Skeletal muscle tissue (tissue), 4 donors: ENCODE data around the gene SH2D4B. TPM values are rescaled to one million over a fixed set of nuclear protein-coding genes. Genes with fewer than 3 reads are reported as not detected.

Experiments
- H3K27ac ChIP-seq: one replicate; pipeline ENCODE4 v1.7.0; 2013; ENCODE audit warnings: mild to moderate bottlenecking, low read depth, low read length, inconsistent platforms
- H3K27me3 ChIP-seq, 3 donors: one replicate each; pipeline ENCODE4 v1.7.0; 2013; ENCODE audit warnings: low read length in 3 of 3; ENCODE audit not compliant: control insufficient read depth in 3 of 3, insufficient read depth in 3 of 3
- H3K36me3 ChIP-seq, 3 donors: one replicate each; pipeline ENCODE4 v1.7.0; 2013; ENCODE audit warnings: low read length in 3 of 3; ENCODE audit not compliant: control insufficient read depth in 3 of 3, insufficient read depth in 3 of 3
- H3K4me1 ChIP-seq, 3 donors: one replicate each; pipeline ENCODE4 v1.7.0; 2013; ENCODE audit warnings: low read length in 3 of 3, mild to moderate bottlenecking in 3 of 3; ENCODE audit not compliant: control insufficient read depth in 3 of 3, insufficient read depth in 3 of 3
- H3K4me3 ChIP-seq, 3 donors: one replicate each; pipeline ENCODE4 v1.7.0; 2013; ENCODE audit warnings: low read length in 3 of 3
- H3K9ac ChIP-seq, 3 donors: one replicate each; pipeline ENCODE4 v1.7.0; 2013; ENCODE audit warnings: low read length in 3 of 3, mild to moderate bottlenecking in 3 of 3, moderate library complexity in 2 of 3, low read depth in 1 of 3
- H3K9me3 ChIP-seq, 3 donors: one replicate each; pipeline ENCODE4 v1.7.0; 2013; ENCODE audit warnings: low read length in 3 of 3; ENCODE audit not compliant: control insufficient read depth in 3 of 3
- total RNA-seq: library from RNA; depleted of rRNA; stranded (reverse); fragments of >200 nt; gene quantifications from one replicate; pipeline ENCODE4 v1.2.3, GENCODE V29; 2014
- donor health status: Osteomylitis.

Gene SH2D4B
- total RNA-seq, 1 donor from 2014 or later = under 0.01 TPM

DNA sequence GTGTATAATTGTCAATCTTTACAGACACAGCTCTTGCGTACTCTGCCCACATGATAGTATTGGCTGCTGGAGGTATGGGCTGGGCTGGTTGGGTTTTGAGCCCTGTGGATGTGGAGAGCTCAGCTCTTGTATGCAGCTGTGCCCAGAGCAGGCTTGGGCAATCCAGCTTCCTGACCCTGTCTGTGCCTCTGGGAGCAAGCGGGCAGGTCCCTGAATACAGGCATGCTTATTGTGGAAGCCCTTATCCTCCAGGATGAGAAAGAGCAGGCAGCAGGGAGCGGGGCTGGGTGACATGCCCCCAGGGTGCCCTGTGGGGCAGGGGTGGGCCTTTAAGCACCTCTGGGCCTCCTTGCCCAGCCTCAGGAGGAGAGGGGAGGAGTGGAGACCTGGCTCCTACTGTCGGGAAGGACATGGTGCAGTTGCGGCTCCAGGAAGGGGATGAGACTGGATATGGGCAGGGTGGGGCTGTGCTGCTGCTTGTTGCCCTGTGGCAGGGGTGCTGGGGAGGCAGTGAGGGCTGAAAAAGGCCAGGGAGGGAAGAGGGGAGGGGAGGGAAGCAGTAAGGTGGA is 32.7 kb upstream of the SH2D4B start:
- no peaks in the 10 kb centered on the region for H3K27me3 ChIP-seq
- H3K36me3 ChIP-seq = peaks cover 7 to 14% (median 10%) of the 10 kb centered on the region in 3 donors
- H3K9me3 ChIP-seq = no peaks in the 10 kb centered on the region
- no peak overlapping the region for H3K4me3 ChIP-seq
- peak overlapping the region; percentile 28 for H3K27ac ChIP-seq
- H3K4me1 ChIP-seq = peaks cover 59 to 73% (median 69%) of the 10 kb centered on the region in 3 donors
- peak overlapping the region; percentile 2 to 27 (median 25) for H3K9ac ChIP-seq

DNA sequence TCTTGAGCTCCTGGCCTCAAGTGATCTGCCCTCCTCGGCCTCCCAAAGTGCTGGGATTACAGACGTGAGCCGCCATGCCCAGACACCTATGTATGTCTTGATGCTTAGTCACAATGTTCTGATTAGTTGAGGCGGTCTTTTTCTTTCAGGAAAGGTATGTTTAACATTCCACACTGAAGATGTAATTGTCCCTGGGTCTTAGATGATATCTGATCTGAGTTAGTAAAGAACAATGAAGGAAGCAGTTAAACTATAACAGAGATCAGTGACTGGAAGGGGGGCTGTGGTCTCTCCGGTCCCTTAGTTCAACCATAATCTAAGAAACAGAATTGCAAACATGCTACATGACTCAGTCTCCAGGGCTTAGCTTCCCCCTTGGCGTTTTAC is 31.5 kb upstream of the SH2D4B start:
- Histone ChIP-seq H3K9me3 (no peaks in the 10 kb centered on the region), H3K4me3 (no peak overlapping the region), H3K27ac (peak overlapping the region; percentile 28), H3K36me3 (peaks cover 8 to 14% (median 10%) of the 10 kb centered on the region in 3 donors), H3K27me3 (no peaks in the 10 kb centered on the region), H3K4me1 (peaks cover 51 to 65% (median 64%) of the 10 kb centered on the region in 3 donors), H3K9ac (peak overlapping the region in 1 of 3 donors; percentile 1)

DNA sequence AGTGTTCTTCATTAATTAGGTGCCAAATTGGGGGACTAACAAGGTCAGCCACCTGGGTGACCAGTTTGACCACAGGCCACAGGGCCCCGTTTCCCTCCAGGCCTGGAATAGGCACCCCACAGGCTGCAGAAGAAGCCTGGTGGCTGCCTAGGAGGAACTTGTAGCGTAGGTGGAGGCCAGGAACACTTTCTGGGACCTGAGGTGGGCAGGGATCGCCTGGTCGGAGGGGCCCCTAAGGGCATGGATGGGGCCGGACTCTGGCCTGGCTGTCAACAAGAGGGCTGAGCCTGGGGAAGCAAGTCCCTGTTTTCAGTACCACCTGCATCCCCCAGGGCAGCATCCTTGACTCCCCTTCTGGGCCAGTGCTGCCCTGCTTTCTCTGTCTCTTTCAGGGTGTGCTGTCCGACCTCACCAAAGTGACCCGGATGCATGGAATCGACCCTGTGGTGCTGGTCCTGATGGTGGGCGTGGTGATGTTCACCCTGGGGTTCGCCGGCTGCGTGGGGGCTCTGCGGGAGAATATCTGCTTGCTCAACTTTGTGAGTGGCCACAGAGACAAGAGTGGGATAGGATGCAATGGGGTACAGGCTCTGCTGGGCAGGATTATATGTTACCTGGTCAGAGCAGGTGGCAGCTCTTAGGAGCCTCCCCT is 30.7 kb upstream of the SH2D4B start:
- peaks cover 47 to 63% (median 57%) of the 10 kb centered on the region in 3 donors for H3K4me1 ChIP-seq
- H3K9ac ChIP-seq = no peak overlapping the region
- H3K9me3 ChIP-seq = no peaks in the 10 kb centered on the region
- no peak overlapping the region for H3K27ac ChIP-seq
- H3K27me3 ChIP-seq = no peaks in the 10 kb centered on the region
- H3K36me3 ChIP-seq = peaks cover 12 to 16% (median 15%) of the 10 kb centered on the region in 3 donors
- H3K4me3 ChIP-seq = no peak overlapping the region

DNA sequence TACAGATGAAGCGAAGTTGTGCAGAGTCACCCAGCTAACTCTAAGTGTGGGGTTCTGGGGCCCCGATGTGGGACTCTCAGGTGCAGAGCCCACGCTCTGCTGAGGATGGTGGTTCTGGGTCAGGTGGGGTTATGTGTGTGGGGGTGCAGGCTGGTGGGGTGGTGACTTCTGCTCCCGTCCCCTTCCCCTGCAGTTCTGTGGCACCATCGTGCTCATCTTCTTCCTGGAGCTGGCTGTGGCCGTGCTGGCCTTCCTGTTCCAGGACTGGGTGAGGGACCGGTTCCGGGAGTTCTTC is 28.6 kb upstream of the SH2D4B start:
- no peaks in the 10 kb centered on the region for H3K27me3 ChIP-seq
- H3K9me3 ChIP-seq = no peaks in the 10 kb centered on the region
- H3K27ac ChIP-seq = peak overlapping the region; percentile 69
- H3K4me3 ChIP-seq = no peak overlapping the region
- peaks cover 19 to 33% (median 31%) of the 10 kb centered on the region in 3 donors for H3K36me3 ChIP-seq
- H3K9ac ChIP-seq = peak overlapping the region in 2 of 3 donors; percentile 16 to 20
- peaks cover 27 to 47% (median 38%) of the 10 kb centered on the region in 3 donors for H3K4me1 ChIP-seq

DNA sequence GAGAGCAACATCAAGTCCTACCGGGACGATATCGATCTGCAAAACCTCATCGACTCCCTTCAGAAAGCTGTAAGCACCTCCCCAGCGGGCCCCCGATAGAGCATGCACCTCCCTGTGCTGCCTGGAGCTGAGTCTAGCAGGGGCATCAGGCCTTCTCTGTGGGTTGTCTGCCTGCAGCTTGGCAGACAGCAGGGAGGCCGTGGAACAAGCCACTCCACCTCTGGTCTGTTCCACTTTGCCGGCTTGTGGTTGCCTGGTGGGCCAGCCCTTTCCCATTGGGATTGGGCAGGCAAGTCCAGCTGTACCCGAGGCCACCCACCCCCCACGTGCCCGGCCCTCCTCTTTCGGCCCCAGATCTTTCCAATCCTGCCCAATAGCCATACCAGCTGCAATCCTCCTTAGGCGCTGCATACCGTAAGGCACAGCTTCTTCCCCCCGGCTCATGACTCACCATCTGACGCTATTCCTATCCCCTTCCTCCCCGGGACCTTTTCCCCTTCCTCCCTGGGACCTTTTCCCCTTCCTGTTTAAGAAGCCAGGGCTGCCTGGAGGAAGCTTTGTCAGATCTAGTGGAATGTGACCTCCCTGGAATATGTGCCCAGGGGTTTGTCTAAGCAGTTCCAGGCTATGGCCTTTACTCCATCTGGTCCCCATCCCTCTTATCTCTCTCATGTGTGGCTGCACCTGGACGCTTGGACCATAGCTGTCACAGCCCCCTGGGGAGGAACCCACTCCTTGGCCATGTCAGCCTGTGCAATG is 28.1 kb upstream of the SH2D4B start:
- peak overlapping the region; percentile 69 for H3K27ac ChIP-seq
- peaks cover 22 to 42% (median 33%) of the 10 kb centered on the region in 3 donors for H3K4me1 ChIP-seq
- H3K4me3 ChIP-seq = no peak overlapping the region
- no peaks in the 10 kb centered on the region for H3K9me3 ChIP-seq
- no peaks in the 10 kb centered on the region for H3K27me3 ChIP-seq
- H3K9ac ChIP-seq = peak overlapping the region in 1 of 3 donors; percentile 20
- peaks cover 23 to 38% (median 36%) of the 10 kb centered on the region in 3 donors for H3K36me3 ChIP-seq

DNA sequence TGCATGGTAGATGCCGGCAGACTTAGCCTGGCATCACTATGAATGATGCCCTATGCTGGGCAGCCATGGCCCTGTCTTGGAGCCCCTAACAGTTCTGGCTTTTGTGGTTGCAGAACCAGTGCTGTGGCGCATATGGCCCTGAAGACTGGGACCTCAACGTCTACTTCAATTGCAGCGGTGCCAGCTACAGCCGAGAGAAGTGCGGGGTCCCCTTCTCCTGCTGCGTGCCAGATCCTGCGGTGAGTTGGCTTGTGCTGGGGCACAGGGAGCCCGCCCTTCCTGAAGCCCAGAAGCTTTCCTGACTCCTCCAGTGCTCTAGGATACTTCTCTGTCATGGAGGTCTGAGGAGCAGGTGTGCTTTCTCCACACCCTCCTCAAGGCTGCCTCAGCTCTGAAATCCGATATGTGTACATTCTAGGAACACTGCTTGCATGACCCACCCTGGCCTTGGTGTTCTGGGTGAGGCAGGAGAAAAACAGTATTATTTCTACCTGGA is 25.6 kb upstream of the SH2D4B start:
- Histone ChIP-seq H3K27me3 (no peaks in the 10 kb centered on the region), H3K27ac (no peak overlapping the region), H3K9me3 (no peaks in the 10 kb centered on the region), H3K4me1 (peaks cover 9 to 33% (median 24%) of the 10 kb centered on the region in 3 donors), H3K9ac (no peak overlapping the region), H3K4me3 (no peak overlapping the region), H3K36me3 (peaks cover 35 to 55% (median 54%) of the 10 kb centered on the region in 3 donors)

DNA sequence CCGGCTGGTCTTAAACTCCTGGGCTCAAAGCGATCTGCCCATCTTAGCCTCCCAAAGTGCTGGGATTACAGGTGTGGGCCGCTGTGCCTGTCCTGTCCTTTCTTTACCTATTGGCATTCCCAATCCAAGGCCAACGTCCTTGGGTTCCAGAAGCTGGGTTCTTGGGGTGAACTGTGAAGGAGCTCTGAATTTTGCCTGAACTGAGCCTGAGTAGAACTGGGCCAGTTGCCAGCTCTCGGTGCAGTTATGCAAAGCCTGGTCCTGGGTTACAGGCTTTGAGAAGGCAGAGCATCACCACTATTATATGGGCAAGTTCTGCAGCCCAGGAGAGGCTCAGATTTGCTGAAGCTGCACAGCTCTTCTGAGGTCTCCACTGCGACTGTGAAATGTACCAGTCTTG is 24.6 kb upstream of the SH2D4B start:
- Histone ChIP-seq H3K4me1 (peaks cover 9 to 35% (median 30%) of the 10 kb centered on the region in 3 donors), H3K36me3 (peaks cover 42 to 62% (median 54%) of the 10 kb centered on the region in 3 donors), H3K4me3 (no peak overlapping the region), H3K27ac (no peak overlapping the region), H3K9me3 (no peaks in the 10 kb centered on the region), H3K9ac (no peak overlapping the region), H3K27me3 (no peaks in the 10 kb centered on the region)

DNA sequence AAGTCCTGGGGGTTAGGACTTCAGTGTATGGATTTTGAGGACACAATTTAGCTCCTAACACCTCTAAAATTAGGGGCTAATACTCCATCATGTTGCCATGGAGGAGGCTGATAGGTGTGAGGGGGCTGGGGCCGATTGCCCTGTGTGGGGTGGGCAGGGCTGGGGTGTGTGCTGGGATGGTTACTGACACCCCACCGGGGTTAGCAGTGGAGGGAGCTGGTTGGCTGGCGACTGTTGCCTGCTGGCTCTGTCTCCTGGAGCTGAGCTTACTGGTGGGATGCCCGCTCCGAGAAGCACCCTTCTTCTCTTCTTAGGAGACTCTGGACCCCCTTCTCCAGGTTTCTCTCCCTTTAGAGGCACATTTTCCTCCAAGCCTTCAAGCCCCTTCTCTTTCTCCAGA is 22.2 kb upstream of the SH2D4B start:
- no peaks in the 10 kb centered on the region for H3K27me3 ChIP-seq
- no peaks in the 10 kb centered on the region for H3K9me3 ChIP-seq
- H3K9ac ChIP-seq = no peak overlapping the region
- H3K27ac ChIP-seq = peak overlapping the region; percentile 9
- peaks cover 40 to 65% (median 53%) of the 10 kb centered on the region in 3 donors for H3K36me3 ChIP-seq
- peaks cover 0 to 36% (median 24%) of the 10 kb centered on the region in 3 donors for H3K4me1 ChIP-seq
- H3K4me3 ChIP-seq = no peak overlapping the region

DNA sequence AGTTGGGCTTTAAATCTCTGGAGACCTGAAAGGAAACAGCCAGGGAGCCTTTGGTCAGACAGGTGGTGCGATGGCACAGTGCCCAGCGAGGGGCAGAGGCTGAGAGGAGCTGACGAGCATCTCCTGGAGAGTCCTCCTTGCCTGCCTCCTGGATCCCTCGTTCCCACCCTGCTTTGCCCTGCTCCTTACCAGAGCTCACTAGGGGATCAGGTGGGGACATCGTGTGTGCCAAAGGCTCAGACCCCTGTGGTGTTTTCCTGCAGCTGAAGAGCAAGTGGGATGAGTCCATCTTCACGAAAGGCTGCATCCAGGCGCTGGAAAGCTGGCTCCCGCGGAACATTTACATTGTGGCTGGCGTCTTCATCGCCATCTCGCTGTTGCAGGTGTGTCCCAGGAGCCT is 21.8 kb upstream of the SH2D4B start:
- Histone ChIP-seq H3K4me1 (peaks cover 0 to 36% (median 24%) of the 10 kb centered on the region in 3 donors), H3K27me3 (no peaks in the 10 kb centered on the region), H3K4me3 (no peak overlapping the region), H3K27ac (peak overlapping the region; percentile 9), H3K9me3 (no peaks in the 10 kb centered on the region), H3K9ac (no peak overlapping the region), H3K36me3 (peaks cover 40 to 69% (median 53%) of the 10 kb centered on the region in 3 donors)
